PFSK-1 (cell line): ENCODE measurements around the gene BLOC1S4.

Experiments
- FOXP2 ChIP-seq: optimal IDR thresholded peaks from 2 replicates; pipeline ENCODE3; 2011; ENCODE audit warnings: borderline replicate concordance, control low read depth, inconsistent platforms; ENCODE audit not compliant: insufficient read depth; ENCODE audit errors: extremely low read length, extremely low read depth
- POLR2AphosphoS5 ChIP-seq: IDR thresholded peaks from 2 replicates; pipeline ENCODE4 v1.6.1; 2012; ENCODE audit warnings: low read depth, mild to moderate bottlenecking, control low read depth, low read length, moderate library complexity
- TAF1 ChIP-seq: IDR thresholded peaks from 2 replicates; pipeline ENCODE4 v1.6.1; 2012; ENCODE audit warnings: low read length, control low read depth, borderline replicate concordance; ENCODE audit not compliant: insufficient read depth

DNA sequence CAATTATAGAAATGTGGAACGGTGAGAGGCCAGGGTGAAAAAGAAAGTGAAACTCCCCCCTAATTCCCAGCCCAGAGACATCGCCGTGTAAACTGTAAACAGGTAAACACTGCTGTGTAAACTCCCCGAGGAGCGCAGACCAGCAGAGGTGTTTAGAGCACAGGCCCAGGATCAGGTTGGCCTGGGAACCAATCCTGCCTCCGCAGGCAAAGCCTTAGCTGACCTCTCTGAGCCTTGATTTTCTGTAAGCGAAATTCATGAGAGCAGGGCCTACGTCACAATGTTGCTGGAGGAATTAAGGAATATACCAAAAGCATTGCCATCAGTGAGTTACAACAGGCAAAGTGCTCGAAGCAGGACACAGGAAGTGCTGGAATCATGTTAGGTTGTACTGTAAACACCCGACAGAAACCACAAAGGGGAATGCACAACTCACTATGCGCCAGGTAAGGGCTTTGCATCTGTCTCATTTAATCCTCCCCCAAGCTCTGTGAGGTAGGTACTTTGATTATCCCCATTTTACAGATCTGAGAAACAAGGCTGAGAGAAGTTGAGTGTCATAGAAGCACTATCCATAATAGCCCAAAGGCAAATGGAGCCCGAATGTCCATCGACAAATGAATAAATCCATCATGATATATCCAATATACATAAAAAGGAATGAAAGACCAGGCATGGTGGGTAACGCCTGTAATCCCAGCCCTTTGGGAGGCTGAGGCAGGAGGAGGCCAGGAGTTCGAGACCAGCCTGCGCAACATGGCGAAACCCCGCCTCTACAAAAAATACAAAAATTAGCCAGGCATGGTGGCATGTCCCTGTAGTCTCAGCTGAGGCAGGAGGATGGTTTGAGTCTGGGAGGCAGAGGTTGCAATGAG is 35.9 kb downstream of the BLOC1S4 start:
- no peak for TF ChIP-seq POLR2AphosphoS5
- TF ChIP-seq TAF1 = no peak
- TF ChIP-seq FOXP2 = peak; percentile 9
